SK-N-MC (cell line): ENCODE data around the gene PDE11A.

Experiments
- EZH2 ChIP-seq: fragments of 200-600 bp; sonication (generic); IDR thresholded peaks from one replicate; pipeline ENCODE4 v1.6.1; 2017; ENCODE audit warnings: antibody characterized with exemption
- FOXP2 ChIP-seq: optimal IDR thresholded peaks from 2 replicates; pipeline ENCODE3; 2011; ENCODE audit warnings: mild to moderate bottlenecking, moderate library complexity; ENCODE audit not compliant: insufficient read depth; ENCODE audit errors: extremely low read length, control extremely low read depth
- POLR2AphosphoS5 ChIP-seq: IDR thresholded peaks from 2 replicates; pipeline ENCODE4 v1.6.1; 2012; ENCODE audit warnings: mild to moderate bottlenecking, low read depth, low read length, borderline replicate concordance

- no peak for TF ChIP-seq EZH2
- TF ChIP-seq POLR2AphosphoS5 = no peak
- no peak for TF ChIP-seq FOXP2
Observed at GRCh38 chr2:177905640-177906039, 166.9 kb downstream of the PDE11A start.
